Calu3 (cell line): Measurements from ENCODE around the gene RAB44. TPM values are rescaled to one million over a fixed set of nuclear protein-coding genes. Genes with fewer than 3 reads are reported as not detected.

Experiments used
- BruUV-seq: library from RNA; stranded (reverse); fragments of 400-500 nt; replicated peaks from 2 replicates; lab custom pipeline; 2021; lab: Mats Ljungman, UMichigan
- CTCF ChIA-PET: fragments of 300-600 bp; sonication (Branson Sonifier 250); formaldehyde crosslinking; loops from one replicate; lab custom pipeline; 2022; ENCODE audit warnings: antibody characterized with exemption; lab: Charles Lee
- DNase-seq: peaks from one replicate; pipeline ENCODE4 v3.0.0; 2022
- H3K27ac Mint-ChIP-seq: one replicate; pipeline ENCODE4 v1.8.0; 2022; ENCODE audit warnings: mixed read lengths; ENCODE audit not compliant: unreplicated experiment
- H3K27me3 Mint-ChIP-seq: one replicate; pipeline ENCODE4 v1.8.0; 2022; ENCODE audit warnings: mixed read lengths; ENCODE audit not compliant: unreplicated experiment
- H3K36me3 Mint-ChIP-seq: one replicate; pipeline ENCODE4 v1.8.0; 2022; ENCODE audit warnings: mild to moderate bottlenecking, moderate library complexity, mixed read lengths; ENCODE audit not compliant: insufficient read depth, unreplicated experiment
- H3K4me1 Mint-ChIP-seq: one replicate; pipeline ENCODE4 v1.8.0; 2022; ENCODE audit warnings: mild to moderate bottlenecking, low read depth, mixed read lengths; ENCODE audit not compliant: unreplicated experiment
- H3K4me3 Mint-ChIP-seq: one replicate; pipeline ENCODE4 v1.8.0; 2022; ENCODE audit warnings: mild to moderate bottlenecking, low read depth, moderate library complexity, mixed read lengths; ENCODE audit not compliant: unreplicated experiment
- H3K9me3 Mint-ChIP-seq: one replicate; pipeline ENCODE4 v1.8.0; 2022; ENCODE audit warnings: low read depth, mixed read lengths; ENCODE audit not compliant: unreplicated experiment
- CTCF ChIP-seq: fragments of 200-600 bp; IDR thresholded peaks from one replicate; pipeline ENCODE4 v1.8.0; 2022; ENCODE audit warnings: antibody characterized with exemption; ENCODE audit not compliant: unreplicated experiment
- intact Hi-C: fragments of 100-400 bp; cut with micrococcal nuclease; formaldehyde crosslinking; loops from one replicate; pipeline ENCODE4 v1.10.0; 2022; ENCODE audit not compliant: unreplicated experiment
- total RNA-seq: library from RNA; stranded (reverse); gene quantifications from 2 replicates; pipeline ENCODE4 v1.2.3, GENCODE V29; 2022

The RAB44 gene
- total RNA-seq, 1 experiment from 2014 or later = not detected

DNA sequence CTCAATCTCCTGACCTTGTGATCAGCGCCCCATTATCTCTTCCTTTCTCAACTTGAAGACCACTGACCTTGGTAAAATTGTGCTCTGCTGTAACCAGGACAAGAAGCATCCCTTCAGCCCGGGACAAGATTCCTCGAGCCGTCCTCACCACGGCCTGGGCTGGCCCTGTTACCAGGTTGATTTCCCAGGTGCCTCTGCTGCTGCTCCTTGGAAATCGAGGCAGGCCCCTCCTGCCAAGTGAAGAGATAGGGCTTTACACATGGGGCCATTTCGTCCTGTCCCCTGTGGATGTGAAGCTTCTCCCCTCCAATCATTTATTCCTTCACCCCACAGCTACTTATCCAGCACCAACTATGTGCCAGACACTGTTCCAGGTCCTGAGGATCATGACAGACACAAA lies 21.5 kb downstream of the RAB44 start:
- Mint-ChIP-seq H3K4me3 (no peak overlapping the region), H3K4me1 (peaks cover under 1% of the 10 kb centered on the region), H3K27me3 (peaks cover 23% of the 10 kb centered on the region), H3K36me3 (no peaks in the 10 kb centered on the region), H3K27ac (no peak overlapping the region), H3K9me3 (no peaks in the 10 kb centered on the region)
- intact Hi-C loops = no loop called here
- TF ChIP-seq CTCF = no peak
- DNase-seq = no peak
- CTCF ChIA-PET = no interaction called here
- no TSS peak for BruUV-seq

GRCh38 chr6:36720251-36721141 lies 22.9 kb downstream of the RAB44 start:
- intact Hi-C loops = no loop called here
- TF ChIP-seq CTCF = no peak
- H3K36me3 Mint-ChIP-seq = no peaks in the 10 kb centered on the region
- no peak for DNase-seq
- H3K27ac Mint-ChIP-seq = no peak overlapping the region
- CTCF ChIA-PET = interaction anchor here (0.6 to 0.8 kb wide), 3 partner anchors 19 to 581 kb away, joined by 3 to 4 read pairs (median 3); no protein-coding TSS in a partner anchor
- no TSS peak for BruUV-seq
- H3K4me3 Mint-ChIP-seq = no peak overlapping the region
- H3K4me1 Mint-ChIP-seq = peaks cover 11% of the 10 kb centered on the region
- H3K9me3 Mint-ChIP-seq = no peaks in the 10 kb centered on the region
- peaks cover 23% of the 10 kb centered on the region for H3K27me3 Mint-ChIP-seq

GRCh38 chr6:36721369-36722140 lies 23.9 kb downstream of the RAB44 start:
- peaks cover 11% of the 10 kb centered on the region for H3K4me1 Mint-ChIP-seq
- H3K9me3 Mint-ChIP-seq = no peaks in the 10 kb centered on the region
- no peak overlapping the region for H3K27ac Mint-ChIP-seq
- intact Hi-C loops = no loop called here
- BruUV-seq = no TSS peak
- no peak overlapping the region for H3K4me3 Mint-ChIP-seq
- no peak for DNase-seq
- H3K36me3 Mint-ChIP-seq = no peaks in the 10 kb centered on the region
- peaks cover 23% of the 10 kb centered on the region for H3K27me3 Mint-ChIP-seq
- no peak for TF ChIP-seq CTCF
- CTCF ChIA-PET = interaction anchor here (0.5 to 3.2 kb wide), 2 partner anchors 39 to 106 kb away, joined by 3 to 18 read pairs; no protein-coding TSS in a partner anchor

DNA sequence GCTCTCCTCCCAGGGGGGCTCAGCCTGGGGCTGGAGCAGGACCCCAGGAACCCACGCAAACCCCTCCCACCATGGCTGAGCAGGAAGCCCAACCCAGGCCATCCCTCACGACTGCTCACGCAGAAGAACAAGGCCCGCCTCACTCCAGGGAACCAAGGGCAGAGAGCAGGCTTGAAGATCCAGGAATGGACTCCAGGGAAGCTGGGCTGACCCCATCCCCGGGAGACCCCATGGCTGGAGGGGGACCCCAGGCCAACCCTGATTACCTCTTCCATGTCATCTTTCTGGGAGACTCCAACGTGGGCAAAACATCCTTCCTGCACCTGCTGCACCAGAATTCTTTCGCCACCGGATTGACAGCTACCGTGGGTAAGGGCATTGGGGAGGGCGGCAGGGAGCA lies 24.7 kb downstream of the RAB44 start:
- no peak for TF ChIP-seq CTCF
- intact Hi-C loops = no loop called here
- H3K4me1 Mint-ChIP-seq = peaks cover 11% of the 10 kb centered on the region
- no peak overlapping the region for H3K4me3 Mint-ChIP-seq
- peaks cover 16% of the 10 kb centered on the region for H3K27me3 Mint-ChIP-seq
- DNase-seq = no peak
- H3K9me3 Mint-ChIP-seq = no peaks in the 10 kb centered on the region
- no TSS peak for BruUV-seq
- no peak overlapping the region for H3K27ac Mint-ChIP-seq
- no peaks in the 10 kb centered on the region for H3K36me3 Mint-ChIP-seq
- CTCF ChIA-PET = interaction anchor here (3.2 kb wide), 1 partner anchor 107 kb away, joined by 18 read pairs; no protein-coding TSS in a partner anchor
